Stimulated activated CD8-positive, alpha-beta memory T cell treated with anti-CD3 and anti-CD28 coated beads, Interleukin-4, amount 100 ng/mL, for 24 hours (primary cell): ENCODE measurements around the gene NTRK2.

Experiments used
- DNase-seq: peaks from one replicate; pipeline ENCODE4 v3.0.0-alpha.2; 2020; ENCODE audit warnings: low read depth

NTRK2 gene

DNA sequence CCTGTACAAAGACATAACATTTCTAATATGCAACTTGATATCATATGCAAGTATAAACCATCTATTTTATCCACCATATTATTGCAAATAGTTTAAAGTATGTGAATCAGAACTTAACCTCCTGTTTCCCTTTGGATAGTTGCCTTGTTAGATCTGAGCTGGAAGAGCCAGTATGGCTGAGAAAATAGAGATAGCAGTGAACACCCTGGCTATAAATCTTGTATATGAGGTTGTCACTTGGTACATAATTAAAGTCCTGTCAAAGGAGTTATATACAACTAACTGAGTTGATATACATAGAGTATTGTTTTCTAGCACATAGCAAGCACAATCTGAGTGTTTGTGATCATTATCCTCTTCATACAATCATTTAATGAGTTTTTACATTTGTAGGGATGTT lies 272.3 kb downstream of the NTRK2 start:
- DNase-seq = no peak

DNA sequence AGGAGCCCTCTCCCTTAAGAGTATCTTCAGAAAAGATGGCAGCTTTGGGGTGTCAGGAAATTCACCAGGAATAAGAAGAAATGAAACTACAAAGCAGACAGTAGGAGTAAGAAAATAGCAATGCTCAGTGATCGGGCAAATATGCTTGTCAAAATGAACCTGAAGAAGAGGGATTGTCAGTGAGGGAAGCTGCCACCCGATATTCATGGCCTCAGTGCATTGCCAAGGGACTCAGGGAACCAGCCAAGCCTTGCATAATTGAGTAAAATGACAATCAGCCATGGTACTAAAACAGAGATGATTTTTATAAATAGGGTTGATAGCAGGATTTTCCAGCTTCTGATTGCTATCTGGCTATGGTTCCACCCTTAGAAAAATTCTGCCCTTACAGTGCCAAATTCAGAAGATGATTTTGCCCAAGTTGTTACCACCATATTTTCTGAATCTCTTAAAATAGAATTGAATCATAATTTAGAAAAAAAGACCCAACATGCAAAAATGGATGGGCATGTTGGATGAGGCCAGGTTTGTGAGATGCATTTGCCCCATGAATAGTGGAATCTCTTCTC lies 274.0 kb downstream of the NTRK2 start:
- no peak for DNase-seq

- DNase-seq = no peak
These were observed 276.5 kb downstream of the NTRK2 start for GRCh38 chr9:84945878-84946538.

DNA sequence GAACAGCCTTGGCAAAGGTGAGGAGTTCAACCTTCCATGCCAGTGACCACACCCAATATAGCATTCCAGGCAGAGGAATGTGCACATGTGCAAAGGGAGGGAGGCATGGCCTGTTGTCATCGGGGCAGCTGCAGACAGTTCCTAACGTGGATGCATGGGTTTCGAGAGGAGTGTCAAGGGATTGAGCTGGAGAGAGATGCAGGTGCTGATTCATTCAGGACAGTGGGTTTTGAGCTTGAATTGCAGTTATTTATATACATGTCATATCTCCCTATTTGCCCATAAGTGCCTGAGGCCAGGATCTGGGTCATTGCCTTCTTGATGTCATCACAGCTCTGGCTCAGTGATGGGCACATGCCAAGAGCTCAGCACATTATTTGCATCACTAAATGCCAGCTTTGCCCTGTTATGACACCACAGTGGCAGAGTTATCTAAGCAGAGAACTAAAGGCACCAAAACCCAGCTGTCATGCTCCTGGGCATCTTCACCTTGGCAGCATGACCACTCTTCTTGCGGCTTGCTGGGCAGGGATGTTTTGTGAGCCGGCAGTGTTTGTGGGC lies 278.0 kb downstream of the NTRK2 start:
- DNase-seq = no peak

DNA sequence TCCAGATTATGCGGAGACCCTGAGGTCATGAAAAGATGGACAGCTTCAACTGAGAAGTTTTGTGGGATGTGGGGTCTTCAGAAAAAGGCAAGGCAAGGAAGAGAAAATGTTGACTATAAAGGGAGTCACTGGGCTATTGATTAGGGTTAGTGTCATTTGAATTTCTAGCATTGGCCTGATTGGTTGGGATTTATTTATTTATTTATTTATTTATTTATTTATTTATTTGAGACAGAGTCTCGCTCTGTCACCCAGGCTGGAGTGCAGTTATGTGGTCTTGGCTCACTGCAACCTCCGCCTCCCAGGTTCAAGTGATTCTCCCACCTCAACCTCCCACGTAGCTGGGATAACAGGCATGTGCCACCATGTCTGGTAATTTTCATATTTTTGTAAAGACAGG lies 279.7 kb downstream of the NTRK2 start:
- DNase-seq = no peak

DNA sequence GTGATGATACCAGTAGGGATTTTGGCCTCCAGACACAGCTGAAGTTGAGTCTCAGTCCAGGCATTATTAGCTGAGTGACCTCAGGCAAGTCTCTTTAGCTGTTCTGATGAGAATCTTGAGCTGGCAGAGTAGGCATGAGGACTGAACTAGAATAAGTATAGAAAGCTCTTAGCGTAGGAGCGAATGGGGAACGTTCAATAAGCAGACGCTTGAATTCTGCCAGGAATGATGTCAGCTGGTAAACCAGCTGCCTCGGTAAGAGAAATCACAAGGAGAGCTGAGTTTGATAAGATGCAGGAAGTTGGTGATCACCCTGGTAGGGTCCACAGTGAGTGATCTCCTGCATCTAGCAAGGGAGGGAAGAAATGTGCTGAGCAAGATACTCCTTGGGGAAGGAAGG lies 280.4 kb downstream of the NTRK2 start:
- DNase-seq = no peak

DNA sequence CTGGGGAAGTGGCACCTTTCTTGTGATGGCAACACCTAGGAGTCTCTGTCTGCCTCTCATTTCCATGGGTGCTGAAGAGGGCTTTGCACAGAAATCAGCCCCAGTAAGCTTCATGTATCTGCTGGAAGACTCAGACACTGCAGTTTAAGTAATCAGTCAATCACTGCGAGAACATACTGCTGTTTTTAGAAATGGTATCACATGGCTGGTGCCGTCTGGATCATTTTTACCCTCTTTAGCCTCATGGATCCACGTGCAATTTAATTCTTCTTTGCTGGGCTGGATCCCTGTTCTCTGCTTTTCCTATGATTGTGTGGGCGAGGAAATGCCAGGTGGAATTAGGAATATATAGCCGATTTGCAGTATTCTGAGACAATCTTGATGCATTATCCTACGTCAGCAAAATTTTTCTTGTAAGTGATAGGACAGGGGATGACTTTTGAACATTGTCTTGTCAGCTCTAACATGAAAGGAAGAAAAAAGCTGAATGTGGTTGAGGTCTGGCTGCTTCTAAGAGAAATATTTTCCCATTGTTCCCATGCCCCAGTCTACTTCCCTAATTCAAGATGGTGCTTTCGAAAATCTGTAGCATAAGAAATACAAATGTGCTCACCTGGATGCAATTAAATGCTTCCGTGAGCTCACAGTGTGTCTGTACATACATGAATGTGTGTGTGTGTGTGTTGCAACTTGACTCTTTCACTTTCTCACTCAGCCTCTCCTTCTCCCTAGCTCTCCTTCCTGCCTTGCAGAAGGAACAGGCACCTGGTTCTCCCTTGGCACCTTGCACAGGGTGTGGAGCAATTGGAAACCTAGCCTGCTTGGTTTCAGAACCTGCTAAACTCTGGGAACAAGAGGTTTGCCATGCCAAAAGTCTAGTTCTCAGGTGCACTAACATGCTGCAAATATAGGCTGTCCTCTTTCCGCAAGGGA lies 281.6 kb downstream of the NTRK2 start:
- DNase-seq = no peak

DNA sequence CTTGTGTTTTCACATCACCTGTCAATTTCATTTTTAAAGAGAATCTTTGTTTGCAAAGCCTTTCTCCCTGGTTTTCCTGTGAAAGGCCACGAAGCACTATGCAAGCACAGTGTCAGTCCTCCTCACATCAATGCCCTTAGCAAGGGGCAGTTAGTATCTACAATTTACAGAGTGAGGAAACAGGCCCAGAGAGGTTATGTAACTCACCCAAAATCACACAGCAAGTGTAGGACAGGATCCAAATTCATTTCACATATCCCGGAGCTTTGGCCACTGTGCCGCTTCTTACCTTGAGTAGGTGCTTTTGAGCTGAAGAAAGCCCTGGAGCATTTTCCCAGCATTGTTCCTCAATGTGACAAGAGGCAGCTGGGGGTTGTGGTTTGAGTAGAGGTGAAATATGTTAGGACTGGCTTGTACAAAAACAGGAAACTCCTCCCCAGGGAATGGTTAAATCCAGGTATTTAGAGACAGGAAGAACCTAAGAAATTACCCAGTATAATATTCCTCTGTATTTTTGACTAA lies 283.8 kb downstream of the NTRK2 start:
- no peak for DNase-seq

DNA sequence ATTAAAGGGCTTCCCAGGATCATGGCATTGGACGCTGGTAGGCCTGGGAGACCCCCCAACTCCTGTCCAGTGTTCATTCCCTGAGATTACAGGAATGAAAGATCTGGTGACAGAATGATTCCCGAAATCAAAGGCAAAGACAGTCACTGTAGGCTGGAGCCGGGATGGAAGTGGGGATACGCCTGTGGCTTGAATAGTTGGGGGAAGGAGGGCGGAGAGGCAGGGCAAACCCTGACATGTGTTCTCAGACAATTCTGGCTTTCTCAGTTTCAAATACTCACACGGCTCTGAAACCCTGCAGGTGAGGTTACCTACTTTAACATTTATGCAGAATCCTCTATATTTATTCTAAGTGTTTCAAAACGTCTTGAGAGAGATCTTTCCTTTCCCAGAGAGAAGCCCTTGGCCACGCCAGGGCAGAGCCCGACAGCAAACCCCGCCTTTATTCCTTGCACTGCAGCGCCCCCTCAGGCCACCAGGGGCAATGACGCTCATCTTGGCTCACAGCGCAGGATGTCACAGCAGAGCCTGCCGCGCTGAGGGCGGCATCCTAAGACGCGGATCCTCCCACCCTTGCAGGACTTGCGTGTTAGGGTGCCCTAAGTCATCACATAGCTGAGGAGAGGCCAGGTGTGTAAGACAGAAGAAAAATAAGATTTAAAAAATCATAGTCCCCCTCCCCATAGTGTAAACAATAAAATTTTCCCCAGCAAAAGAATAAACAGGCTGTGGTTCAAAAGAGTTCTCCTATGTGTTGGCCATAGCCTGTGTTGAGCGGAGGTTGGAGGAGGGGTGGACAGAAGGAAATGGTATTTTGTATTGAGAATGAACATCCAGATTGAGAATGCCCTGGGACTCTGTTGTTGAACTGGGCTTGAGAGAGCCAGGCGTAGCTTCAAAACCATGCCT lies 284.5 kb downstream of the NTRK2 start:
- DNase-seq = peak; percentile 6

DNA sequence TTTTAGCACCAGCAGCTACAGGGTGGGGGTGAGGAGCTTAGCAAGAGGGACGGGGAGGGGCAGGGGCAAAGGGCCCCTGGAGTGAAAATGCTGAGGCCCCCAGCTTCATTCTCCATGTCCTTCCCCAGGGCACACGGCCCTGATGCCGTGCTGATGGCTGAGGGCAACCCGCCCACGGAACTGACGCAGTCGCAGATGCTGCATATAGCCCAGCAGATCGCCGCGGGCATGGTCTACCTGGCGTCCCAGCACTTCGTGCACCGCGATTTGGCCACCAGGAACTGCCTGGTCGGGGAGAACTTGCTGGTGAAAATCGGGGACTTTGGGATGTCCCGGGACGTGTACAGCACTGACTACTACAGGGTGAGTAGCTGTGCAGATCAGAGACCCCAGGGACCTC lies 285.6 kb downstream of the NTRK2 start:
- DNase-seq = no peak

DNA sequence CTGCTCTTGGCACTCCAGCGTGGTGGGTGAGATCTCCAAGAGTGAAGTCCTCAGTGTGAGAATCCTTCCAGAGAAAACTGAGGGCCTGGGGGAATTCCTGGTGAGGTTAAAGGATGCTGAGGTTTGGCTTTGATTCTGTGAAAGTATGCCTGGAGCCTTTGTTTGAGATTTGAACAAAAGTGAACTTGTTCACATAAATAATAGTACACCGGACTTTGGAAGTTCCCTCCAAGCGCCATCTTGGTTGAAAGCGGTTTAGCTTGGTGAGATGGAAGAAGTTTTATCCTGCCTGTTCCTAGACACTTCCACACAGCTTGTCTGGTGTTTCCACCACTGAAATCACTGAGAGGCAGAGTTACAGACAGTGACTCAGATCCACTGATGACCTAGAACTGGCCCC lies 286.4 kb downstream of the NTRK2 start:
- DNase-seq = no peak

DNA sequence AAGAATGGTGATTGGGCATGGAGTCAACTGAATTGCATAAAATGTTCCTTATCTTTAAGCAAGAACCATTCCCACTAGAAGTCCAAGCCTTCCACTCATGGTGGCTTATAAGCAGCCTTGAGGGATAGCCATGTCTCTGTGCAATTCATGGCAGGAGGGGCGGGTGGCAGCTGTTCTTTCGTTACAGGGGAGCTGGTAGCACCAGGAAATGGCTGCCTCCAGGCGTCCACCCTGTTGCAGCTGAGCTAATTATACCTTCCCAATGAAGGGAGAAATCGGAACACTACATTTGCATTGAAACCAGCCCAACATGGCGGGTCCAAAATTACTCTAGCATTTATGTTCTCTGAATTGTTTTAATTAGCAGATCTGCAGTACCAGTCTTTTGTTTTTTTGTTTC lies 289.8 kb downstream of the NTRK2 start:
- DNase-seq = no peak

GRCh38 chr9:84966876-84967830 lies 297.6 kb downstream of the NTRK2 start:
- DNase-seq = no peak

DNA sequence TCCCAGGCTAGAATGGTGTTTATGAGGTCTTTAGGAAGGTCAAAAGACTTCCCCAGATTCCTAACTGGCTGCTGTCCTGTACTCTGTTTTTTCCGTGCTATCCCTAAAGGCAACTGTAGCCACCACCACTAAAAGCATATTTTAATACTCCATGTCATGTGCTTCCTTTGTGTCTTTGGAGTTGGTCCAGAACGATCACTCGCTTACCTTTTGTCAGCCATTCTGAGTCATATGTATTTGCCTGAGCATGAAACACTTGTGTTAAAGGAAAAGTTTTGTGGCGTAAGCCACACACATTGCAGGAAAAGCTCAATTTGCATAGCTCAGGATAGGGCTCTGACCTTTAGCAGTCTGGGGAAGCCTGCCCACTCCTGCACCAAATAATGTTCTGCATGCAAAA lies 299.6 kb downstream of the NTRK2 start:
- DNase-seq = no peak

- DNase-seq = no peak
These were observed 300.2 kb downstream of the NTRK2 start for GRCh38 chr9:84969736-84970135.

DNA sequence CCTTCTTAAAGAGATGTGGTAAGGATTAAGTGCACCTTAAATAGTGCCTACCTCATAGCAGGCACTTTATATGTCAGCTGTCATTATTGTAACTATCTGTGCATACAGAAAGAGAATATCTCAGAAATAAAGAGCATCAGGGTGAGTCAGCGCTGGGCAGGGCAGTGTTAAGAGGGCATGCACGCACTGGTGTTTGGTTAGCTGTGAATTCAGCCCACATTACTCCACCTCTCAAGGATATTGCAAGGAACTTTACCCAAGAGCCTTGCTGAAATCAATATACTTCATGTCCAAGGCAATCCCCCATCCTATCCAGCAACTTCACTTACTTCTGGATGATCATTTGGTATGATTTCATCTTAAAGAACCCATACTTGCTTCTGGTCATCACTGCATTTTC lies 300.9 kb downstream of the NTRK2 start:
- DNase-seq = no peak

DNA sequence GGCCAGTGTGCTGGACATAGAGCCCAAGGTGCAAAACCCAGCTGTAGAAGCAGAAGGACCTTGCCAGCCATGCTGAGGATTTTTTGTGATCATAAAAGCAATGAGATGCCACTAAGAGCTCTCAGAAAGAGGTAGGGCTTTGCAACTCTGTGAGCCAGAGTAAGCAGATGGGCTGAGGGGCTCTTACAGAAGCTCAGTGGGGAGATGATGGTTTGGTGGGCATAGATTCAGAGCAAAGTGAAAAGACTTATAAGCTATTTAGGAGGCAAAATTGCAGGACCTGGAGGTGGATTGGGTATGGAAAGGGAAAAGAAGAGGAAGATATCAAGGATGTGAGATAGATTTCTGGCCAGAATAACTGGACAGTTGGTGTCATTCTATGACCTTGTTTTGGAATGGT lies 302.0 kb downstream of the NTRK2 start:
- no peak for DNase-seq

GRCh38 chr9:84974258-84974657 lies 304.7 kb downstream of the NTRK2 start:
- no peak for DNase-seq

GRCh38 chr9:84974855-84975254 lies 305.3 kb downstream of the NTRK2 start:
- DNase-seq = no peak

DNA sequence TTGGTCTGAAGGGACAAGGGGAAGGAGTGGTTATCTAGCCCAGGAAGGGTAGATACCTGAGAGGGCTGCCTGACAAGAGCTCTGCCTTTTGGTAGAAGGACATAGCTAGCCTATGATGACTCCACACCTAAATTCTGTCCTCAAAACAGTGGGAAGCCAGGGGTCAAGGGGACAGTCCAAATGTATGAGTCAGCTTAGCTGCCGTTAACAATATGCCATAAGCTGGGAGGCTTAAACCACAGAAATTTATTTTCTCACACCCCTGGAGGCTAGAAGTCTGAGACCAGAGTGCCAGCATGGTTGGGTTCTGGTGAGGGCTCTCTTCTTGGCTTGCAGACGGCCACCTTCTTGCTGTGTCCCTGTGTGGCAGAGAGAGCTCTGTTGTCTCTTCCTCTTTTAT lies 306.4 kb downstream of the NTRK2 start:
- no peak for DNase-seq
